Inflammatory macrophage treated with lipopolysaccharide for 4 hours (primary cell): ENCODE measurements around the gene EPB41L2.

Source experiments
- DNase-seq: peaks from one replicate; pipeline ENCODE4 v3.0.0-alpha.2; 2020

EPB41L2 gene

GRCh38 chr6:130900913-130901312 is 162.1 kb downstream of the EPB41L2 start:
- DNase-seq, result no peak

GRCh38 chr6:130896249-130896648 is 166.8 kb downstream of the EPB41L2 start:
- DNase-seq, result no peak

GRCh38 chr6:130895516-130895915 is 167.5 kb downstream of the EPB41L2 start:
- no peak for DNase-seq

GRCh38 chr6:130893766-130894165 is 169.3 kb downstream of the EPB41L2 start:
- no peak for DNase-seq

- peak; percentile 73 for DNase-seq
These were observed 169.8 kb downstream of the EPB41L2 start for GRCh38 chr6:130893277-130893676.

- DNase-seq, result peak; percentile 80
These were observed 172.5 kb downstream of the EPB41L2 start for GRCh38 chr6:130890521-130890971.

GRCh38 chr6:130889423-130889822 is 173.6 kb downstream of the EPB41L2 start:
- no peak for DNase-seq

- no peak for DNase-seq
These were observed 174.8 kb downstream of the EPB41L2 start for GRCh38 chr6:130888246-130888645.

GRCh38 chr6:130886966-130887365 is 176.1 kb downstream of the EPB41L2 start:
- DNase-seq, result no peak

- DNase-seq, result peak; percentile 77
These were observed 177.5 kb downstream of the EPB41L2 start for GRCh38 chr6:130885392-130886192.

- peak; percentile 66 for DNase-seq
These were observed 180.7 kb downstream of the EPB41L2 start for GRCh38 chr6:130882370-130882769.

GRCh38 chr6:130879826-130880225 is 183.2 kb downstream of the EPB41L2 start:
- DNase-seq, result no peak

GRCh38 chr6:130873746-130874145 is 189.3 kb downstream of the EPB41L2 start:
- DNase-seq, result no peak

GRCh38 chr6:130872250-130873095 is 190.6 kb downstream of the EPB41L2 start:
- peak; percentile 39 for DNase-seq

- DNase-seq, result no peak
These were observed 192.7 kb downstream of the EPB41L2 start for GRCh38 chr6:130870179-130870880.

- no peak for DNase-seq
These were observed 193.4 kb downstream of the EPB41L2 start for GRCh38 chr6:130869681-130870080.

- no peak for DNase-seq
These were observed 197.3 kb downstream of the EPB41L2 start for GRCh38 chr6:130865793-130866192.

GRCh38 chr6:130864344-130864743 is 198.7 kb downstream of the EPB41L2 start:
- DNase-seq, result no peak

- no peak for DNase-seq
These were observed 199.4 kb downstream of the EPB41L2 start for GRCh38 chr6:130863415-130864230.

- no peak for DNase-seq
These were observed 200.7 kb downstream of the EPB41L2 start for GRCh38 chr6:130862370-130862769.

GRCh38 chr6:130859161-130859867 is 203.7 kb downstream of the EPB41L2 start:
- DNase-seq, result no peak
